IPS-15b (cell line): ENCODE results near the gene ALB.

ENCODE experiments used
- H3K27me3 ChIP-seq: one replicate; pipeline ENCODE4 v1.6.1; 2013; ENCODE audit warnings: low read length; ENCODE audit not compliant: control insufficient read depth, insufficient read depth
- H3K36me3 ChIP-seq: one replicate; pipeline ENCODE4 v1.6.1; 2013; ENCODE audit warnings: low read length; ENCODE audit not compliant: control insufficient read depth, insufficient read depth
- H3K4me1 ChIP-seq: one replicate; pipeline ENCODE4 v1.6.1; 2013; ENCODE audit warnings: mild to moderate bottlenecking, low read length; ENCODE audit not compliant: control insufficient read depth, insufficient read depth
- H3K4me3 ChIP-seq: one replicate; pipeline ENCODE4 v1.5.1; 2013; ENCODE audit warnings: low read depth, low read length
- H3K9ac ChIP-seq: one replicate; pipeline ENCODE4 v1.6.1; 2013; ENCODE audit warnings: low read depth, mild to moderate bottlenecking, low read length
- H3K9me3 ChIP-seq: one replicate; pipeline ENCODE4 v1.6.1; 2013; ENCODE audit warnings: mild to moderate bottlenecking, low read length; ENCODE audit not compliant: control insufficient read depth, insufficient read depth

The ALB gene

DNA sequence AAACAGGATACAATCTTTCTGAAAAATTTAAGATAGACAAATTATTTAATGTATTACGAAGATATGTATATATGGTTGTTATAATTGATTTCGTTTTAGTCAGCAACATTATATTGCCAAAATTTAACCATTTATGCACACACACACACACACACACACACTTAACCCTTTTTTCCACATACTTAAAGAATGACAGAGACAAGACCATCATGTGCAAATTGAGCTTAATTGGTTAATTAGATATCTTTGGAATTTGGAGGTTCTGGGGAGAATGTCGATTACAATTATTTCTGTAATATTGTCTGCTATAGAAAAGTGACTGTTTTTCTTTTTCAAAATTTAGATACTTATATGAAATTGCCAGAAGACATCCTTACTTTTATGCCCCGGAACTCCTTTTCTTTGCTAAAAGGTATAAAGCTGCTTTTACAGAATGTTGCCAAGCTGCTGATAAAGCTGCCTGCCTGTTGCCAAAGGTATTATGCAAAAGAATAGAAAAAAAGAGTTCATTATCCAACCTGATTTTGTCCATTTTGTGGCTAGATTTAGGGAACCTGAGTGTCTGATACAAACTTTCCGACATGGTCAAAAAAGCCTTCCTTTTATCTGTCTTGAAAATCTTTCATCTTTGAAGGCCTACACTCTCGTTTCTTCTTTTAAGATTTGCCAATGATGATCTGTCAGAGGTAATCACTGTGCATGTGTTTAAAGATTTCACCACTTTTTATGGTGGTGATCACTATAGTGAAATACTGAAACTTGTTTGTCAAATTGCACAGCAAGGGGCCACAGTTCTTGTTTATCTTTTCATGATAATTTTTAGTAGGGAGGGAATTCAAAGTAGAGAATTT lies 5.2 kb downstream of the ALB start:
- Histone ChIP-seq H3K9me3 (no peaks in the 10 kb centered on the region), H3K9ac (no peak overlapping the region), H3K4me1 (no peaks in the 10 kb centered on the region), H3K4me3 (no peak overlapping the region), H3K27me3 (no peaks in the 10 kb centered on the region), H3K36me3 (no peaks in the 10 kb centered on the region)

DNA sequence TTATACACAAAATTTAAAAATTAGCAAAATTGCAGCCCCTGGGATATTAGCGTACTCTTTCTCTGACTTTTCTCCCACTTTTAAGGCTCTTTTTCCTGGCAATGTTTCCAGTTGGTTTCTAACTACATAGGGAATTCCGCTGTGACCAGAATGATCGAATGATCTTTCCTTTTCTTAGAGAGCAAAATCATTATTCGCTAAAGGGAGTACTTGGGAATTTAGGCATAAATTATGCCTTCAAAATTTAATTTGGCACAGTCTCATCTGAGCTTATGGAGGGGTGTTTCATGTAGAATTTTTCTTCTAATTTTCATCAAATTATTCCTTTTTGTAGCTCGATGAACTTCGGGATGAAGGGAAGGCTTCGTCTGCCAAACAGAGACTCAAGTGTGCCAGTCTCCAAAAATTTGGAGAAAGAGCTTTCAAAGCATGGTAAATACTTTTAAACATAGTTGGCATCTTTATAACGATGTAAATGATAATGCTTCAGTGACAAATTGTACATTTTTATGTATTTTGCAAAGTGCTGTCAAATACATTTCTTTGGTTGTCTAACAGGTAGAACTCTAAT lies 6.0 kb downstream of the ALB start:
- Histone ChIP-seq H3K4me1 (no peaks in the 10 kb centered on the region), H3K9ac (no peak overlapping the region), H3K9me3 (no peaks in the 10 kb centered on the region), H3K27me3 (no peaks in the 10 kb centered on the region), H3K4me3 (no peak overlapping the region), H3K36me3 (no peaks in the 10 kb centered on the region)

DNA sequence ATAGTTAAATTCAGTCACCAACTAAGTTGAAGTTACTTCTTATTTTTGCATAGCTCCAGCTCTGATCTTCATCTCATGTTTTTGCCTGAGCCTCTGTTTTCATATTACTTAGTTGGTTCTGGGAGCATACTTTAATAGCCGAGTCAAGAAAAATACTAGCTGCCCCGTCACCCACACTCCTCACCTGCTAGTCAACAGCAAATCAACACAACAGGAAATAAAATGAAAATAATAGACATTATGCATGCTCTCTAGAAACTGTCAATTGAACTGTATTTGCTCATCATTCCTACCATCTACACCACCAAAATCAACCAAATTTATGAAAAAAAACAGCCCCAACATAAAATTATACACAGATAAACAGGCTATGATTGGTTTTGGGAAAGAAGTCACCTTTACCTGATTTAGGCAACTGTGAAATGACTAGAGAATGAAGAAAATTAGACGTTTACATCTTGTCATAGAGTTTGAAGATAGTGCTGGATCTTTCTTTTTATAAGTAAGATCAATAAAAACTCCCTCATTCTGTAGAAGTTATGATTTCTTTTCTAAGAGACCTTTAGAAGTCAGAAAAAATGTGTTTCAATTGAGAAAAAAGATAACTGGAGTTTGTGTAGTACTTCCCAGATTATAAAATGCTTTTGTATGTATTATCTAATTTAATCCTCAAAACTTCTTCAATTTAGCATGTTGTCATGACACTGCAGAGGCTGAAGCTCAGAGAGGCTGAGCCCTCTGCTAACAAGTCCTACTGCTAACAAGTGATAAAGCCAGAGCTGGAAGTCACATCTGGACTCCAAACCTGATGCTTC lies 7.0 kb downstream of the ALB start:
- Histone ChIP-seq H3K9ac (no peak overlapping the region), H3K36me3 (no peaks in the 10 kb centered on the region), H3K4me3 (no peak overlapping the region), H3K4me1 (no peaks in the 10 kb centered on the region), H3K27me3 (no peaks in the 10 kb centered on the region), H3K9me3 (no peaks in the 10 kb centered on the region)

DNA sequence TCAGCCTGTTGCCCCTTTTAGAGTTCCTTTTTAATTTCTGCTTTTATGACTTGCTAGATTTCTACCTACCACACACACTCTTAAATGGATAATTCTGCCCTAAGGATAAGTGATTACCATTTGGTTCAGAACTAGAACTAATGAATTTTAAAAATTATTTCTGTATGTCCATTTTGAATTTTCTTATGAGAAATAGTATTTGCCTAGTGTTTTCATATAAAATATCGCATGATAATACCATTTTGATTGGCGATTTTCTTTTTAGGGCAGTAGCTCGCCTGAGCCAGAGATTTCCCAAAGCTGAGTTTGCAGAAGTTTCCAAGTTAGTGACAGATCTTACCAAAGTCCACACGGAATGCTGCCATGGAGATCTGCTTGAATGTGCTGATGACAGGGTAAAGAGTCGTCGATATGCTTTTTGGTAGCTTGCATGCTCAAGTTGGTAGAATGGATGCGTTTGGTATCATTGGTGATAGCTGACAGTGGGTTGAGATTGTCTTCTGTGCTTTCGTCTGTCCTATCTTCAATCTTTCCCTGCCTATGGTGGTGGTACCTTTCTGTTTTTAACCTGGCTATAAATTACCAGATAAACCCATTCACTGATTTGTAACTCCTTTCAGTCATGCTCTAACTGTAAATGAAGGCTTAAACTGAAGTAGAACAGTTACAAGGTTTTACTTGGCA lies 7.8 kb downstream of the ALB start:
- Histone ChIP-seq H3K9ac (no peak overlapping the region), H3K36me3 (no peaks in the 10 kb centered on the region)

DNA sequence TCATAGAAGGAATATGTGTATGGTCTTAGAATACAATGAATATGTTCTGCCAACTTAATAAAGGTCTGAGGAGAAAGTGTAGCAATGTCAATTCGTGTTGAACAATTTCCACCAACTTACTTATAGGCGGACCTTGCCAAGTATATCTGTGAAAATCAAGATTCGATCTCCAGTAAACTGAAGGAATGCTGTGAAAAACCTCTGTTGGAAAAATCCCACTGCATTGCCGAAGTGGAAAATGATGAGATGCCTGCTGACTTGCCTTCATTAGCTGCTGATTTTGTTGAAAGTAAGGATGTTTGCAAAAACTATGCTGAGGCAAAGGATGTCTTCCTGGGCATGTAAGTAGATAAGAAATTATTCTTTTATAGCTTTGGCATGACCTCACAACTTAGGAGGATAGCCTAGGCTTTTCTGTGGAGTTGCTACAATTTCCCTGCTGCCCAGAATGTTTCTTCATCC lies 9.2 kb downstream of the ALB start:
- H3K4me1 ChIP-seq = no peaks in the 10 kb centered on the region
- no peaks in the 10 kb centered on the region for H3K9me3 ChIP-seq
- no peaks in the 10 kb centered on the region for H3K27me3 ChIP-seq
- H3K36me3 ChIP-seq = no peaks in the 10 kb centered on the region
- H3K4me3 ChIP-seq = no peak overlapping the region
- no peak overlapping the region for H3K9ac ChIP-seq

More for the DNA sequence above, 7.8 kb downstream of the ALB start:
- Histone ChIP-seq H3K27me3 (no peaks in the 10 kb centered on the region), H3K4me1 (no peaks in the 10 kb centered on the region), H3K9me3 (no peaks in the 10 kb centered on the region), H3K4me3 (no peak overlapping the region)

DNA sequence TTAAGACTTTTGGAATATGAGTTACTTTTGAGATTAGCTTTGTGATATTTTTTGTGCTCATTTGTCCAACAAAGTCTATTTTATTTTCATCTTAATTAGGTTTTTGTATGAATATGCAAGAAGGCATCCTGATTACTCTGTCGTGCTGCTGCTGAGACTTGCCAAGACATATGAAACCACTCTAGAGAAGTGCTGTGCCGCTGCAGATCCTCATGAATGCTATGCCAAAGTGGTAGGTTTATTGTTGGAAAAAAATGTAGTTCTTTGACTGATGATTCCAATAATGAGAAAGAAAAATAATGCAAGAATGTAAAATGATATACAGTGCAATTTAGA lies 10.8 kb downstream of the ALB start:
- Histone ChIP-seq H3K4me3 (no peak overlapping the region), H3K9ac (no peak overlapping the region), H3K9me3 (no peaks in the 10 kb centered on the region), H3K27me3 (no peaks in the 10 kb centered on the region), H3K4me1 (no peaks in the 10 kb centered on the region), H3K36me3 (no peaks in the 10 kb centered on the region)

DNA sequence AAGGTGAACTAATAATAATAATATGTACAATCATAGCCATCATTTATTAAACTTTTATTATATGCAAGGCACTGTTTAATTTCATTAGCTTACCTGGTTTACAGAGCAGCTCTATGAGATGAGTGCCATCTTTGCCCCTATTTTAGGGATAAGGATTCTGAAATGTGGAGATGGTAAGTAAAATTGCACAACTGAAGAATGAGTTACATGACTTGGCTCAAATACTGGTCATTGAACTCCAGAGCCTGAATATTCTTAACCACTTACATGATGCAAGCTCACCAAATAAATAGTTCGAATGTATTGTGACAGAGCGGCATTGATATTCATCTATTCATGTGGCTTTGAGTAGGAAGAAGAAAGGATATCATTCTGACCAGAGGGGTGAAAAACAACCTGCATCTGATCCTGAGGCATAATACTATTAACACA lies 11.7 kb downstream of the ALB start:
- Histone ChIP-seq H3K27me3 (no peaks in the 10 kb centered on the region), H3K36me3 (no peaks in the 10 kb centered on the region)

DNA sequence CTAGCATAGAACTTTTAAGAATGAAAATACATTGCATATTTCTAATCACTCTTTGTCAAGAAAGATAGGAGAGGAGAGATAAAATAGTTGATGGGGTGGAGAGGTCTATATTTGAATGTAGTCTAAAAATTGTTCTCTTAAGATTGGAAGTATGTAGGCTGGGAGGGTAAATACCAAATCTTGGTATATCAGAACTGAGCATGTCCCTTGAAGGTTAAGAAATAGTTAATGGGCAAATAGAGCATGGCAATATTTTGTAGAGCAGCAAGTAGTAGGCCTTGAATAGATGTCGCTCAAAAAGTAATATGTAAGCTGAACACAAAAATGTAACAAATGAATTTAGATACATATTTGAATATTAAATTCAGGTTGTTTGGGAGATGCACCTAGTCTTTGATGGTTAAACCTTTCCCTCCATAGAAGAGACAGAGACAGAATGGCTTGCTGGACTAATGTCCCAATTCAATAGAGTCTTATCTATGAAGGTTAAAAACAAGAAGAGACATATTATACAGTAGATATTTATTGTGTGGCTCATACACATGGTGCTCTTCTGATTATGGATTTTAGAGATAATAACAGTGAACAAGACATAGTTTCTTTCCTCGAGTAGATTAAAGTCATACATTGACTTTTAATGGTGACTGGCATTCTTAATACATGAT lies 12.5 kb downstream of the ALB start:
- H3K27me3 ChIP-seq = no peaks in the 10 kb centered on the region
- H3K36me3 ChIP-seq = no peaks in the 10 kb centered on the region
- H3K4me1 ChIP-seq = no peaks in the 10 kb centered on the region
- H3K9ac ChIP-seq = no peak overlapping the region
- no peaks in the 10 kb centered on the region for H3K9me3 ChIP-seq
- H3K4me3 ChIP-seq = no peak overlapping the region

More for the DNA sequence above, 11.7 kb downstream of the ALB start:
- Histone ChIP-seq H3K9ac (no peak overlapping the region), H3K9me3 (no peaks in the 10 kb centered on the region), H3K4me1 (no peaks in the 10 kb centered on the region), H3K4me3 (no peak overlapping the region)

DNA sequence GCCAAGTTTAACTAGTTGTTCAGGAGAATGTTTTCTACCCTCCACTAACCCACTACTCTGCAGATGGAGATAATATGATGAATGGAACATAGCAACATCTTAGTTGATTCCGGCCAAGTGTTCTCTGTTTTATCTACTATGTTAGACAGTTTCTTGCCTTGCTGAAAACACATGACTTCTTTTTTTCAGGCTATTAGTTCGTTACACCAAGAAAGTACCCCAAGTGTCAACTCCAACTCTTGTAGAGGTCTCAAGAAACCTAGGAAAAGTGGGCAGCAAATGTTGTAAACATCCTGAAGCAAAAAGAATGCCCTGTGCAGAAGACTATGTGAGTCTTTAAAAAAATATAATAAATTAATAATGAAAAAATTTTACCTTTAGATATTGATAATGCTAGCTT lies 13.3 kb downstream of the ALB start:
- Histone ChIP-seq H3K4me3 (no peak overlapping the region), H3K9ac (no peak overlapping the region), H3K4me1 (no peaks in the 10 kb centered on the region), H3K9me3 (no peaks in the 10 kb centered on the region), H3K27me3 (no peaks in the 10 kb centered on the region), H3K36me3 (no peaks in the 10 kb centered on the region)

DNA sequence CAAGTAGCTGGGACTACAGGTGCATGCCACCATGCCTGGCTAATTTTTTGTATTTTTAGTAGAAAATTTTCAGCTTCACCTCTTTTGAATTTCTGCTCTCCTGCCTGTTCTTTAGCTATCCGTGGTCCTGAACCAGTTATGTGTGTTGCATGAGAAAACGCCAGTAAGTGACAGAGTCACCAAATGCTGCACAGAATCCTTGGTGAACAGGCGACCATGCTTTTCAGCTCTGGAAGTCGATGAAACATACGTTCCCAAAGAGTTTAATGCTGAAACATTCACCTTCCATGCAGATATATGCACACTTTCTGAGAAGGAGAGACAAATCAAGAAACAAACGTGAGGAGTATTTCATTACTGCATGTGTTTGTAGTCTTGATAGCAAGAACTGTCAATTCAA lies 13.9 kb downstream of the ALB start:
- H3K9me3 ChIP-seq = no peaks in the 10 kb centered on the region
- H3K4me3 ChIP-seq = no peak overlapping the region
- no peak overlapping the region for H3K9ac ChIP-seq

DNA sequence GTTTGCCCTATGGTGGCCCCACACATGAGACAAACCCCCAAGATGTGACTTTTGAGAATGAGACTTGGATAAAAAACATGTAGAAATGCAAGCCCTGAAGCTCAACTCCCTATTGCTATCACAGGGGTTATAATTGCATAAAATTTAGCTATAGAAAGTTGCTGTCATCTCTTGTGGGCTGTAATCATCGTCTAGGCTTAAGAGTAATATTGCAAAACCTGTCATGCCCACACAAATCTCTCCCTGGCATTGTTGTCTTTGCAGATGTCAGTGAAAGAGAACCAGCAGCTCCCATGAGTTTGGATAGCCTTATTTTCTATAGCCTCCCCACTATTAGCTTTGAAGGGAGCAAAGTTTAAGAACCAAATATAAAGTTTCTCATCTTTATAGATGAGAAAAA lies 14.6 kb downstream of the ALB start:
- Histone ChIP-seq H3K9ac (no peak overlapping the region), H3K9me3 (no peaks in the 10 kb centered on the region), H3K27me3 (no peaks in the 10 kb centered on the region), H3K36me3 (no peaks in the 10 kb centered on the region), H3K4me3 (no peak overlapping the region), H3K4me1 (no peaks in the 10 kb centered on the region)

More for the DNA sequence above, 13.9 kb downstream of the ALB start:
- no peaks in the 10 kb centered on the region for H3K4me1 ChIP-seq
- no peaks in the 10 kb centered on the region for H3K27me3 ChIP-seq
- no peaks in the 10 kb centered on the region for H3K36me3 ChIP-seq
